Stomach (tissue), 9 donors: Measurements from ENCODE around the gene OGT. TPM values are rescaled to one million over a fixed set of nuclear protein-coding genes. Genes with fewer than 3 reads are reported as not detected.
"Not testable (repeated sequence)": the region's sequence is repeated elsewhere in the genome, so short reads cannot be mapped to it uniquely, and the experiment has no call there.

Experiments used
- DNase-seq, 2 donors: peaks; one replicate each; pipeline versions ENCODE4 v3.0.0 to v3.0.0-alpha.2; 2013 to 2019
- H3K27ac ChIP-seq, 5 donors: fragments of 200-600 bp in 4 of 5; sonication (generic) in 4 of 5; one replicate each; pipeline ENCODE4 v1.5.1; 2013 to 2019; ENCODE audit warnings: mild to moderate bottlenecking in 1 of 5, moderate library complexity in 1 of 5
- H3K27me3 ChIP-seq, 3 donors: fragments of 200-600 bp; sonication (generic); one replicate each; pipeline ENCODE4 v1.5.1; 2017 to 2019; ENCODE audit warnings: mixed run types in 1 of 3
- H3K36me3 ChIP-seq, 4 donors: fragments of 200-600 bp; sonication (generic); 1 replicate in 3 of 4; 2 replicates in 1 of 4; pipeline ENCODE4 v1.5.1; 2016 to 2019
- H3K4me1 ChIP-seq, 4 donors: fragments of 200-600 bp; sonication (generic); one replicate each; pipeline ENCODE4 v1.5.1; 2016 to 2019
- H3K4me3 ChIP-seq, 4 donors: fragments of 200-600 bp; sonication (generic) in 3 of 4; one replicate each; pipeline ENCODE4 v1.5.1; 2016 to 2019; ENCODE audit warnings: mild to moderate bottlenecking in 1 of 4
- H3K9me3 ChIP-seq, 4 donors: fragments of 200-600 bp; sonication (generic); one replicate each; pipeline ENCODE4 v1.5.1; 2016 to 2019
- CTCF ChIP-seq, 7 experiments: fragments of 450-650 bp in 4 of 7; fragments of 200-600 bp in 3 of 7; sonication (generic) in 3 of 7; IDR thresholded peaks; one replicate each; pipeline ENCODE4 v1.5.1; 2016 to 2019; ENCODE audit warnings: antibody characterized with exemption in 7 of 7, control low read depth in 2 of 7, mild to moderate bottlenecking in 1 of 7
- EP300 ChIP-seq: sonication (generic); formaldehyde crosslinking; IDR thresholded peaks from one replicate; pipeline ENCODE4 v1.6.1; 2017; ENCODE audit warnings: antibody characterized with exemption
- POLR2A ChIP-seq, 4 donors: fragments of 450-650 bp; IDR thresholded peaks; one replicate each; pipeline ENCODE4 v1.6.1; 2016; ENCODE audit warnings: antibody characterized with exemption in 4 of 4, control low read depth in 2 of 4, mild to moderate bottlenecking in 1 of 4, moderate library complexity in 1 of 4
- POLR2AphosphoS5 ChIP-seq, 3 donors: sonication (generic); formaldehyde crosslinking; IDR thresholded peaks; one replicate each; pipeline ENCODE4 v1.6.1; 2016; ENCODE audit warnings: antibody characterized with exemption in 3 of 3
- WGBS, 5 donors: extraction: QIAGEN DNeasy Blood & Tissue Kit in 3 of 5; methylation state at CpG; one replicate each; pipeline versions ENCODE4 v1.1.5 to v1.1.7; 2013 to 2018; 5-methylcytosine and 5-hydroxymethylcytosine counted together
- intact Hi-C: fragments of 100-400 bp; cut with DNase I; formaldehyde crosslinking; loops from one replicate; pipeline ENCODE4 v1.15.1; 2023; ENCODE audit warnings: low total_unique reads
- polyA plus RNA-seq, 3 donors: library from polyadenylated mRNA; stranded (reverse); fragments of 200-250 nt; gene quantifications; one replicate each; pipeline ENCODE4 v1.2.3, GENCODE V29; 2013
- total RNA-seq, 5 donors: library from RNA; depleted of rRNA; stranded (reverse); fragments of >200 nt; gene quantifications; one replicate each; pipeline versions ENCODE4 v1.1.0 to v1.2.3, GENCODE V29; 2014 to 2016
- donor health status: healthy with polysubstance abuse.
- donor health status: Bipolar disorder and iron deficiency.
- donor health status: healthy.

Gene OGT
- total and polyA plus RNA-seq, 8 donors = 9.6 to 303 (median 85.9) TPM

- Histone ChIP-seq H3K36me3 (no peaks in the 10 kb centered on the region), H3K4me1 (peaks cover 0 to 6% (median 3%) of the 10 kb centered on the region in 4 donors), H3K27me3 (no peaks in the 10 kb centered on the region), H3K4me3 (peak overlapping the region; percentile 50 to 67 (median 60)), H3K9me3 (peaks cover 0 to 7% (median 0%) of the 10 kb centered on the region in 4 donors), H3K27ac (peak overlapping the region; percentile 12 to 72 (median 49))
- intact Hi-C loops = no loop called here
- peak; percentile 50 to 67 for DNase-seq
- 2 to 40% (median 14%) methylated on average over 12 to 76 of the region's 76 CpGs for WGBS, 5 donors
- TF ChIP-seq EP300 (no peak), POLR2A (IDR thresholded peaks at IDR 0.05) (no peak), POLR2AphosphoS5 (IDR thresholded peaks at IDR 0.05) (no peak), CTCF (IDR thresholded peaks at IDR 0.05) (no peak)
Observed at GRCh38 chrX:71492231-71493065, 40.5 kb upstream of the OGT start.

GRCh38 chrX:71493111-71493613 lies 39.7 kb upstream of the OGT start:
- Histone ChIP-seq H3K4me1 (peaks cover 0 to 6% (median 3%) of the 10 kb centered on the region in 4 donors), H3K27ac (peak overlapping the region in 4 of 5 donors; percentile 37 to 72 (median 56)), H3K27me3 (no peaks in the 10 kb centered on the region), H3K36me3 (no peaks in the 10 kb centered on the region), H3K9me3 (peaks cover 0 to 7% (median 0%) of the 10 kb centered on the region in 4 donors), H3K4me3 (peak overlapping the region; percentile 50 to 67 (median 60))
- intact Hi-C loops = no loop called here
- peak; percentile 34 to 66 for DNase-seq
- TF ChIP-seq POLR2A (IDR thresholded peaks at IDR 0.05) = no peak
- no peak for TF ChIP-seq CTCF (IDR thresholded peaks at IDR 0.05)
- no peak for TF ChIP-seq EP300
- peak in 2 of 3 donors; percentile 7 to 8 for TF ChIP-seq POLR2AphosphoS5 (IDR thresholded peaks at IDR 0.05)
- 37 to 73% (median 53%) methylated on average over 16 of the region's 16 CpGs for WGBS, 5 donors

GRCh38 chrX:71495979-71496378 lies 36.9 kb upstream of the OGT start:
- H3K27me3 ChIP-seq, H3K4me3 ChIP-seq, H3K27ac ChIP-seq, DNase-seq, H3K4me1 ChIP-seq, H3K36me3 ChIP-seq, intact Hi-C loops, H3K9me3 ChIP-seq: not testable (repeated sequence)
- 61 to 81% (median 74%) methylated on average over 3 of the region's 3 CpGs for WGBS, 5 donors

GRCh38 chrX:71496476-71496875 lies 36.4 kb upstream of the OGT start:
- intact Hi-C loops = no loop called here
- H3K4me3 ChIP-seq = no peak overlapping the region
- H3K9me3 ChIP-seq = peaks cover 0 to 7% (median 0%) of the 10 kb centered on the region in 4 donors
- 84 to 95% (median 87%) methylated on average over 3 of the region's 3 CpGs for WGBS, 5 donors
- H3K36me3 ChIP-seq = no peaks in the 10 kb centered on the region
- no peaks in the 10 kb centered on the region for H3K27me3 ChIP-seq
- peaks cover 0 to 6% (median 3%) of the 10 kb centered on the region in 4 donors for H3K4me1 ChIP-seq
- no peak for DNase-seq
- TF ChIP-seq POLR2A (IDR thresholded peaks at IDR 0.05) (no peak), EP300 (no peak), POLR2AphosphoS5 (IDR thresholded peaks at IDR 0.05) (no peak), CTCF (IDR thresholded peaks at IDR 0.05) (no peak)
- H3K27ac ChIP-seq = no peak overlapping the region

- H3K36me3 ChIP-seq, H3K27me3 ChIP-seq, H3K27ac ChIP-seq, H3K9me3 ChIP-seq, H3K4me3 ChIP-seq, H3K4me1 ChIP-seq, intact Hi-C loops, DNase-seq: not testable (repeated sequence)
- 85 to 98% (median 87%) methylated on average over 5 of the region's 5 CpGs for WGBS, 5 donors
Observed at GRCh38 chrX:71502080-71502479, 30.8 kb upstream of the OGT start.
